Upper lobe of left lung (tissue), 6 donors: ENCODE measurements around the gene OR51B5. TPM values are rescaled to one million over a fixed set of nuclear protein-coding genes. Genes with fewer than 3 reads are reported as not detected.
"Not testable (repeated sequence)": the region's sequence is repeated elsewhere in the genome, so short reads cannot be mapped to it uniquely, and the experiment has no call there.

Experiments
- ATAC-seq, 2 donors: fragments of 200-7000 bp; cut with Tn5 transposase; one replicate each; pipeline ENCODE4 v1.9.1; 2022; ENCODE audit warnings: mild to moderate bottlenecking in 2 of 2, moderate library complexity in 2 of 2; ENCODE audit not compliant: low FRiP score in 2 of 2
- DNase-seq, 2 donors: peaks; one replicate each; pipeline ENCODE4 v3.0.0-alpha.2; 2019 to 2020
- H3K27ac ChIP-seq, 4 donors: fragments of 200-600 bp; sonication (generic); one replicate each; pipeline ENCODE4 v1.5.1; 2016 to 2019
- H3K27me3 ChIP-seq, 4 donors: fragments of 200-600 bp; sonication (generic); one replicate each; pipeline ENCODE4 v1.5.1; 2017 to 2019
- H3K36me3 ChIP-seq, 4 donors: fragments of 200-600 bp; sonication (generic); one replicate each; pipeline ENCODE4 v1.5.1; 2016 to 2019
- H3K4me1 ChIP-seq, 4 donors: fragments of 200-600 bp; sonication (generic); one replicate each; pipeline ENCODE4 v1.5.1; 2018 to 2019
- H3K4me3 ChIP-seq, 4 donors: fragments of 200-600 bp; sonication (generic); one replicate each; pipeline ENCODE4 v1.5.1; 2017 to 2019; ENCODE audit warnings: mild to moderate bottlenecking in 2 of 4, moderate library complexity in 1 of 4
- H3K9me3 ChIP-seq, 4 donors: fragments of 200-600 bp; sonication (generic); one replicate each; pipeline ENCODE4 v1.5.1; 2018 to 2019
- CTCF ChIP-seq, 6 experiments: fragments of 450-650 bp in 4 of 6; fragments of 200-600 bp in 2 of 6; sonication (generic) in 2 of 6; IDR thresholded peaks; one replicate each; pipeline ENCODE4 v1.5.1; 2016 to 2019; ENCODE audit warnings: antibody characterized with exemption in 6 of 6
- EP300 ChIP-seq, 4 donors: sonication (generic); formaldehyde crosslinking; IDR thresholded peaks; one replicate each; pipeline ENCODE4 v1.5.1; 2017; ENCODE audit warnings: antibody characterized with exemption in 4 of 4, control low read depth in 2 of 4
- POLR2A ChIP-seq, 4 donors: fragments of 450-650 bp; IDR thresholded peaks; one replicate each; pipeline ENCODE4 v1.5.1; 2016 to 2017; ENCODE audit warnings: antibody characterized with exemption in 4 of 4, mild to moderate bottlenecking in 2 of 4
- POLR2AphosphoS5 ChIP-seq, 2 donors: sonication (generic); formaldehyde crosslinking; IDR thresholded peaks; one replicate each; pipeline ENCODE4 v1.5.1; 2017; ENCODE audit warnings: antibody characterized with exemption in 2 of 2
- WGBS, 2 donors: methylation state at CpG; one replicate each; pipeline ENCODE4 v1.1.5; 2017 to 2018; 5-methylcytosine and 5-hydroxymethylcytosine counted together
- total RNA-seq, 6 donors: library from RNA; depleted of rRNA in 4 of 6; stranded (reverse); fragments of >200 nt in 4 of 6; gene quantifications; one replicate each; pipeline versions ENCODE4 v1.1.0 to v1.2.1, GENCODE V29; 2016 to 2021
- donor health status: DM: no; HTN: no; CAD: no; lungs with moderate emphysema.
- donor health status: DM: no; HTN: yes; CAD: no; lungs with severe emphysema.

The OR51B5 gene
- total RNA-seq, 6 donors from 2014 or later = 0.26 to 2.0 (median 0.30) TPM; not detected in 3

- Histone ChIP-seq H3K4me1 (no peaks in the 10 kb centered on the region), H3K27ac (no peak within 1 kb of the TSS), H3K9me3 (no peaks in the 10 kb centered on the region), H3K4me3 (no peak within 1 kb of the TSS), H3K36me3 (no peaks in the 10 kb centered on the region), H3K27me3 (no peaks in the 10 kb centered on the region)
- DNase-seq (no peak), ATAC-seq (no peak)
- 51 to 65% methylated on average over 1 of the region's 1 CpG for WGBS, 2 donors
- no peak for TF ChIP-seq POLR2AphosphoS5 (IDR thresholded peaks at IDR 0.05)
- TF ChIP-seq EP300 (IDR thresholded peaks at IDR 0.05) = no peak
- TF ChIP-seq CTCF (IDR thresholded peaks at IDR 0.05) = no peak
- no peak for TF ChIP-seq POLR2A (IDR thresholded peaks at IDR 0.05)
Measured at GRCh38 chr11:5351208-5351607, 7.9 kb upstream of the OR51B5 start, which contains the start of gene OR51B6. OR51B6 (plus strand) TSS chr11:5351508; CDS start chr11:5351508, 0 bp downstream.

- TF ChIP-seq POLR2AphosphoS5 (IDR thresholded peaks at IDR 0.05) (no peak), EP300 (IDR thresholded peaks at IDR 0.05) (no peak), POLR2A (IDR thresholded peaks at IDR 0.05) (no peak), CTCF (IDR thresholded peaks at IDR 0.05) (no peak)
- no peaks in the 10 kb centered on the region for H3K9me3 ChIP-seq
- H3K4me3 ChIP-seq = no peak overlapping the region
- no peaks in the 10 kb centered on the region for H3K4me1 ChIP-seq
- H3K27me3 ChIP-seq = no peaks in the 10 kb centered on the region
- no peak for DNase-seq
- H3K36me3 ChIP-seq = no peaks in the 10 kb centered on the region
- H3K27ac ChIP-seq = no peak overlapping the region
- 47 to 52% methylated on average over 1 of the region's 1 CpG for WGBS, 2 donors
- no peak for ATAC-seq
Measured at GRCh38 chr11:5349550-5349949, 6.2 kb upstream of the OR51B5 start.

GRCh38 chr11:5348551-5349194, 5.3 kb upstream of the OR51B5 start:
- TF ChIP-seq EP300 (IDR thresholded peaks at IDR 0.05) = no peak
- no peak for TF ChIP-seq POLR2AphosphoS5 (IDR thresholded peaks at IDR 0.05)
- no peak for TF ChIP-seq CTCF (IDR thresholded peaks at IDR 0.05)
- no peak for TF ChIP-seq POLR2A (IDR thresholded peaks at IDR 0.05)
- no peak overlapping the region for H3K4me3 ChIP-seq
- no peaks in the 10 kb centered on the region for H3K9me3 ChIP-seq
- no peaks in the 10 kb centered on the region for H3K4me1 ChIP-seq
- ATAC-seq (no peak), DNase-seq (no peak)
- no peaks in the 10 kb centered on the region for H3K36me3 ChIP-seq
- 37 to 63% methylated on average over 3 of the region's 3 CpGs for WGBS, 2 donors
- no peaks in the 10 kb centered on the region for H3K27me3 ChIP-seq
- H3K27ac ChIP-seq = no peak overlapping the region

GRCh38 chr11:5345831-5346230, 2.5 kb upstream of the OR51B5 start:
- no peak overlapping the region for H3K4me3 ChIP-seq
- WGBS, 2 donors = 57 to 66% methylated on average over 3 of the region's 3 CpGs
- TF ChIP-seq POLR2AphosphoS5 (IDR thresholded peaks at IDR 0.05) (no peak), POLR2A (IDR thresholded peaks at IDR 0.05) (no peak), CTCF (IDR thresholded peaks at IDR 0.05) (no peak), EP300 (IDR thresholded peaks at IDR 0.05) (no peak)

GRCh38 chr11:5339771-5340322, 3.5 kb downstream of the OR51B5 start:
- ATAC-seq (no peak), DNase-seq (no peak)
- Histone ChIP-seq H3K36me3 (no peaks in the 10 kb centered on the region), H3K4me1 (no peaks in the 10 kb centered on the region), H3K4me3 (no peak overlapping the region), H3K27me3 (no peaks in the 10 kb centered on the region), H3K9me3 (no peaks in the 10 kb centered on the region), H3K27ac (no peak overlapping the region)
- TF ChIP-seq EP300 (IDR thresholded peaks at IDR 0.05) (no peak), POLR2AphosphoS5 (IDR thresholded peaks at IDR 0.05) (no peak), CTCF (IDR thresholded peaks at IDR 0.05) (no peak), POLR2A (IDR thresholded peaks at IDR 0.05) (no peak)
- whole genome bisulfite sequencing, 2 donors = 78 to 88% methylated on average over 1 of the region's 1 CpG

More at GRCh38 chr11:5345831-5346230, 2.5 kb upstream of the OR51B5 start:
- no peak for ATAC-seq
- Histone ChIP-seq H3K9me3 (no peaks in the 10 kb centered on the region), H3K36me3 (no peaks in the 10 kb centered on the region), H3K27ac (no peak overlapping the region), H3K27me3 (no peaks in the 10 kb centered on the region), H3K4me1 (no peaks in the 10 kb centered on the region)
- no peak for DNase-seq

- H3K27me3 ChIP-seq, H3K27ac ChIP-seq, H3K36me3 ChIP-seq, DNase-seq, H3K4me3 ChIP-seq, H3K4me1 ChIP-seq, ATAC-seq, H3K9me3 ChIP-seq: not testable (repeated sequence)
- WGBS, 2 donors = 59 to 85% methylated on average over 1 of the region's 1 CpG
Measured at GRCh38 chr11:5337253-5337652, 6.1 kb downstream of the OR51B5 start.
